K562 (cell line): ENCODE data around the gene IFITM2. TPM values are rescaled to one million over a fixed set of nuclear protein-coding genes. Genes with fewer than 3 reads are reported as not detected.
"Not testable (repeated sequence)": the region's sequence is repeated elsewhere in the genome, so short reads cannot be mapped to it uniquely, and the experiment has no call there.

Source experiments
- ARID2 ChIP-seq: fragments of 450-650 bp; IDR thresholded peaks from 2 replicates; pipeline ENCODE4 v1.6.1; 2017; ENCODE audit warnings: antibody characterized with exemption, mild to moderate bottlenecking
- ZNF644 ChIP-seq: fragments of 200-800 bp; sonication (Bioruptor generic); IDR thresholded peaks from 2 replicates; pipeline ENCODE4 v1.6.1; 2016; ENCODE audit warnings: low read depth, missing genetic modification characterization, missing compliant biosample characterization
- polyA plus RNA-seq, 8 experiments: library from polyadenylated mRNA; depleted of rRNA in 4 of 8; stranded (reverse) in 5 of 8; unstranded in 3 of 8; fragments of >200 nt; fragmentation: Nextera tagmentation in 2 of 8; fragmentation: Illumina TruSeq in 1 of 8; extraction: Ambion mirVana in 2 of 8; extraction: Trizol in 1 of 8; gene quantifications; 2 replicates each; pipeline versions ENCODE4 v1.2.1 to v1.2.3, GENCODE V29; 2011 to 2014; ENCODE audit warnings: inconsistent platforms in 1 of 8, missing spikeins in 1 of 8
- total RNA-seq, 7 experiments: library from RNA; depleted of rRNA in 6 of 7; stranded (reverse); fragments of >200 nt in 6 of 7; fragmentation: Illumina TruSeq in 2 of 7; extraction: Trizol in 2 of 7; gene quantifications; 2 replicates each; pipeline versions ENCODE4 v1.2.1 to v1.2.3, GENCODE V29; 2011 to 2021; ENCODE audit warnings: low replicate concordance in 1 of 7
- TF ChIP-seq, protein P1 (sequence below), 2 experiments: fragments of 450-650 bp in 1 of 2; sonication (generic) in 1 of 2; formaldehyde crosslinking in 1 of 2; IDR thresholded peaks; 2 replicates each; pipeline versions ENCODE4 v1.7.1 to v1.9.0; 2016 to 2022; ENCODE audit warnings: inconsistent platforms in 1 of 2, mild to moderate bottlenecking in 1 of 2, missing genetic modification reagents in 1 of 2

IFITM2 gene
- total and polyA plus RNA-seq, 9 of the 15 experiments (the other 6 are each of a cell fraction or from before 2014, with no cell fraction given), result 52.8 to 4,872 (median 356) TPM

DNA sequence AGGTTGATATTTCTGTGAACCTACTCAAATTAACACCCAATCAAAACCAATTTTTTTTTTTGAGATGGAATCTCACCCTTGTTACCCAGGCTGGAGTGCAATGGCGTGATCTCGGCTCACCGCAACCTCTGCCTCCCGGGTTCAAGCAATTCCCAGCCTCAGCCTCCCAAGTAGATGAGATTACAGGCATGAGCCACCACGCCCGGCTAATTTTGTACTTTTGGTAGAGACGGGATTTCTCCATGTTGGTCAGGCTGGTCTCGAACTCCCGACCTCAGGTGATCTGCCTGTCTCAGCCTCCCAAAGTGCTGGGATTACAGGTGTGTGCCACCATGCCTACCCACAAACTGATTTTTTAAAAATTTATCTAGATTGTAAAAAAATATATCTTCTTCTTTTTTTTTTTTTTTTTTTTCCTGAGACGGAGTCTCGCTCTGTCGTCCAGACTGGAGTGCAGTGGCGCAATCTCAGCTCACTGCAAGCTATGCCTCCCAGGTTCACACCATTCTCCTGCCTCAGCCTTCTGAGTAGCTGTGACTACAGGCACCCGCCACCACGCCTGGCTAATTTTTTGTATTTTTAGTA, 21.0 kb downstream of the IFITM2 start (continued):
- TF ChIP-seq, protein P1, sequence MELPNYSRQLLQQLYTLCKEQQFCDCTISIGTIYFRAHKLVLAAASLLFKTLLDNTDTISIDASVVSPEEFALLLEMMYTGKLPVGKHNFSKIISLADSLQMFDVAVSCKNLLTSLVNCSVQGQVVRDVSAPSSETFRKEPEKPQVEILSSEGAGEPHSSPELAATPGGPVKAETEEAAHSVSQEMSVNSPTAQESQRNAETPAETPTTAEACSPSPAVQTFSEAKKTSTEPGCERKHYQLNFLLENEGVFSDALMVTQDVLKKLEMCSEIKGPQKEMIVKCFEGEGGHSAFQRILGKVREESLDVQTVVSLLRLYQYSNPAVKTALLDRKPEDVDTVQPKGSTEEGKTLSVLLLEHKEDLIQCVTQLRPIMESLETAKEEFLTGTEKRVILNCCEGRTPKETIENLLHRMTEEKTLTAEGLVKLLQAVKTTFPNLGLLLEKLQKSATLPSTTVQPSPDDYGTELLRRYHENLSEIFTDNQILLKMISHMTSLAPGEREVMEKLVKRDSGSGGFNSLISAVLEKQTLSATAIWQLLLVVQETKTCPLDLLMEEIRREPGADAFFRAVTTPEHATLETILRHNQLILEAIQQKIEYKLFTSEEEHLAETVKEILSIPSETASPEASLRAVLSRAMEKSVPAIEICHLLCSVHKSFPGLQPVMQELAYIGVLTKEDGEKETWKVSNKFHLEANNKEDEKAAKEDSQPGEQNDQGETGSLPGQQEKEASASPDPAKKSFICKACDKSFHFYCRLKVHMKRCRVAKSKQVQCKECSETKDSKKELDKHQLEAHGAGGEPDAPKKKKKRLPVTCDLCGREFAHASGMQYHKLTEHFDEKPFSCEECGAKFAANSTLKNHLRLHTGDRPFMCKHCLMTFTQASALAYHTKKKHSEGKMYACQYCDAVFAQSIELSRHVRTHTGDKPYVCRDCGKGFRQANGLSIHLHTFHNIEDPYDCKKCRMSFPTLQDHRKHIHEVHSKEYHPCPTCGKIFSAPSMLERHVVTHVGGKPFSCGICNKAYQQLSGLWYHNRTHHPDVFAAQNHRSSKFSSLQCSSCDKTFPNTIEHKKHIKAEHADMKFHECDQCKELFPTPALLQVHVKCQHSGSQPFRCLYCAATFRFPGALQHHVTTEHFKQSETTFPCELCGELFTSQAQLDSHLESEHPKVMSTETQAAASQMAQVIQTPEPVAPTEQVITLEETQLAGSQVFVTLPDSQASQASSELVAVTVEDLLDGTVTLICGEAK (IDR thresholded peaks at IDR 0.05), result peak; percentile 45; the same call in 1 of the 2 replicates
- TF ChIP-seq, protein P1 (CRISPR knock-in tag; IDR thresholded peaks at IDR 0.05), result not testable (repeated sequence)
- TF ChIP-seq ZNF644 (tag) (0 out of 2 replicates have a peak, but pooled peaks have one; percentile 1), ARID2 (peak; percentile 19; the same call in 1 of the 2 replicates)
